SJCRH30 (cell line): ENCODE data around the gene GRAMD1B. TPM values are rescaled to one million over a fixed set of nuclear protein-coding genes. Genes with fewer than 3 reads are reported as not detected.

Experiments
- DNase-seq, 2 experiments: peaks; one replicate each; pipeline ENCODE4 v3.0.0-alpha.2; 2015 to 2020
- H3K27ac ChIP-seq: fragments of 250-450 bp; sonication (Bioruptor Pico); 2 replicates; pipeline ENCODE4 v1.5.1; 2020; ENCODE audit warnings: mild to moderate bottlenecking, moderate library complexity
- H3K27me3 ChIP-seq: fragments of 250-450 bp; sonication (Bioruptor Pico); 2 replicates; pipeline ENCODE4 v1.5.1; 2020; ENCODE audit warnings: mild to moderate bottlenecking, moderate library complexity
- H3K36me3 ChIP-seq: fragments of 250-450 bp; sonication (Bioruptor Pico); 2 replicates; pipeline ENCODE4 v1.5.1; 2020; ENCODE audit warnings: mild to moderate bottlenecking, moderate library complexity
- H3K4me1 ChIP-seq: fragments of 250-450 bp; sonication (Bioruptor Pico); 2 replicates; pipeline ENCODE4 v1.5.1; 2020; ENCODE audit warnings: mild to moderate bottlenecking, moderate library complexity
- H3K4me3 ChIP-seq: fragments of 250-450 bp; sonication (Bioruptor Pico); 2 replicates; pipeline ENCODE4 v1.5.1; 2020; ENCODE audit warnings: mild to moderate bottlenecking, moderate library complexity
- H3K9me3 ChIP-seq: fragments of 250-450 bp; sonication (Bioruptor Pico); replicated peaks from 2 replicates; pipeline ENCODE4 v1.5.1; 2020; ENCODE audit warnings: mild to moderate bottlenecking, moderate library complexity
- total RNA-seq: library from RNA; depleted of rRNA; stranded (reverse); fragments of >200 nt; shearing (Covaris generic); gene quantifications from 2 replicates; pipeline ENCODE4 v1.2.3, GENCODE V29; 2014

GRAMD1B gene
- total RNA-seq, 1 experiment from 2014 or later, result 22.9 TPM

DNA sequence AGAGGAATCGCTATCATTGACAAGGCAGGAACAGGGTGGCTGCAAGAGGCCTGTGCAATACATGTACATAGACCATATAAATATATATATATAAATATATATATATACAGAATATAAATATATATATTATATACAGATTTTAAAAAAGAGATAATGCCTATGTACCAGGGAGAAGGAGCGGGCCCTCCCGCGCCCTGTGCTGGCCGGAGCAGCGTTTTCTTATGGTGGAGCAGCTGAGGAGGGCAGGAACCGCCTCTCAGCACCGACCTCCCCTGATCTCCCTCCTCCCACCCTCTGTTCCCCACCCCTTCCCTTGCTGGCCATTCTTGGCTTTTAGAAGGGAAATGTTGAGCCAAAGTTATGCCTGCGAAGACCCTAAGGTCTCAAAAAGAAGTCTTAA is 192.5 kb downstream of the GRAMD1B start:
- no peaks in the 10 kb centered on the region for H3K9me3 ChIP-seq
- H3K4me3 ChIP-seq, result no peak overlapping the region
- no peak for DNase-seq
- no peaks in the 10 kb centered on the region for H3K4me1 ChIP-seq
- H3K27me3 ChIP-seq, result no peaks in the 10 kb centered on the region
- H3K36me3 ChIP-seq, result no peaks in the 10 kb centered on the region; the same call in 1 of the 2 replicates
- no peak overlapping the region for H3K27ac ChIP-seq

DNA sequence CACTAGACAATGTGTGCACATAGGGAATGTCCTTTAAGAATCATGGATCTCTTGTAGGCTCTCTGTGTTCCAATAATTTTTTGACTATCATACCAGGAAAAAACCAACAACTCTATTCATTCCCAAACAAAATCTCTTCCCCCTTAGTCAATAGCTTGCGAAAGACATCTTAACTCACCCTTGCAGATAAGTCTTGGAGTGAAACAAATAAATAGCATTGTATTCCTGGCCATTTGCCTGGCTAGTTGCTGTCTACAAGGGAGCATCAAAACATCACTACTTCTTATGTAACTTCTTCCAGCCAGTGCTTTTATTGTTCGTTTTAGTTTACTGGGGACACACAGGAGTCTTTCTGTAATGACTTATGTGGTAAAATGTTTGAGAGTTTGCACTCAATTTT is 194.9 kb downstream of the GRAMD1B start:
- H3K27ac ChIP-seq, result no peak overlapping the region
- H3K9me3 ChIP-seq, result no peaks in the 10 kb centered on the region
- H3K36me3 ChIP-seq, result no peaks in the 10 kb centered on the region; the same call in 1 of the 2 replicates
- no peak overlapping the region for H3K4me3 ChIP-seq
- no peaks in the 10 kb centered on the region for H3K4me1 ChIP-seq
- H3K27me3 ChIP-seq, result no peaks in the 10 kb centered on the region
- DNase-seq, result no peak

DNA sequence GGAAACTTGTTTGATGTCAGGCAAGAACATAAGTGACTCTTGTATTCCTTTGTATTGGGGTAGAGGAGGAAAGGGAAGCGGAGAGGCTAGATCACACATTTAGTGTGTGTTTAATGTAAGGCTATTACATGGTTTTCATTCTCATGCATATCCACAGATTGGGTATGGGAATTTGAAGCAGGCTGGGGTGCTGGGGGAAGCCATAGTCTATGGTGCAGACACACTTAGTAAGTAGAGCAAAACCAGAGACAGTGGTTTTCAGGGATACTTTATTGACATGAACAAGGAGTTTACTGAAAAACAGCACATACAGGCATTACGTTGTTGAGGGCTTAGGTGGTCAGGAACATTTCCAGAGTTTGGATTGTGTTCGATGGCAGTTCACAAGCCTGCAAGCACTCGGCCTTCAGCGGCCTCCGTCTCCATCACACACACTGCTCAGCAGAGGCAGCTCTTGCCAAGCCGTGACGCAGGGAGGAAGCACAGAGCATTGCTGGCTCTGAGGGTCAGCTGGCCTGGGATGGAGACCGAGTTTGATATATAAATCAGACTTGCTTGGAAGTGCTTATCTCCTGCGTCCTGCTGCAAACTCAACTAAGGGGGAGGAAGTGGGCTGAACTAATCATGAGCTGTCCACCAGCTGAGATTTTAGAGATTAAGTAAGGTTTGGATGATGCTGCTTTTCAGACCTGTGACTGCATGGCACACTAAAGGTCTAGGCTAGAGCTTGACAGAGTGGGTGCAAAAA is 199.0 kb downstream of the GRAMD1B start:
- DNase-seq, result no peak
- Histone ChIP-seq H3K4me3 (no peak overlapping the region), H3K4me1 (no peaks in the 10 kb centered on the region), H3K36me3 (no peaks in the 10 kb centered on the region; the same call in 1 of the 2 replicates), H3K27ac (no peak overlapping the region), H3K27me3 (no peaks in the 10 kb centered on the region), H3K9me3 (no peaks in the 10 kb centered on the region)

DNA sequence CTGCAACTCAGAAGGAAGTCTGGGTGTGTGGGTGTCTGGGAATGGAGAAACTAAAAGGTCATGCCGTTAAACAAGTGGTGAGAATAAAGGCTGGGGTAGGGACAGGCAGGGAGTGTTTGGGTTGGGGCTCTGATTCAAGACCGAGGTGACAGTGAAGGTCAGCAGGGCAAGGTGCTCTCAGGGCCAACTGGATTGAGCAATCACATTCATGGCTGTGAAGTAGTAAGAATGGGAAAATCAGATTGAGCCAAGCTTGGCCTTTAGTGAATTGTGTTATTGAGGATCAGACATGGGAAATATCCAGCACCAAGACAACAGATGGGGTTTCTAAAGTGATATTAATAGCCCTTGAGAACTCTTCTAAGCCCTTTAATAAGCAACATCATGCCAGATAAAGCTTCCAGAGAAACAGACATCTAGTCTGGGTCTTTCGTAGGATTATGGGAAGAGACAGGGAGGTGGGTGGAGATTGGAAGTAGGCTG is 200.1 kb downstream of the GRAMD1B start:
- no peaks in the 10 kb centered on the region for H3K36me3 ChIP-seq
- no peaks in the 10 kb centered on the region for H3K4me1 ChIP-seq
- DNase-seq, result no peak
- H3K4me3 ChIP-seq, result no peak overlapping the region
- no peaks in the 10 kb centered on the region for H3K27me3 ChIP-seq
- H3K27ac ChIP-seq, result no peak overlapping the region
- H3K9me3 ChIP-seq, result no peaks in the 10 kb centered on the region

DNA sequence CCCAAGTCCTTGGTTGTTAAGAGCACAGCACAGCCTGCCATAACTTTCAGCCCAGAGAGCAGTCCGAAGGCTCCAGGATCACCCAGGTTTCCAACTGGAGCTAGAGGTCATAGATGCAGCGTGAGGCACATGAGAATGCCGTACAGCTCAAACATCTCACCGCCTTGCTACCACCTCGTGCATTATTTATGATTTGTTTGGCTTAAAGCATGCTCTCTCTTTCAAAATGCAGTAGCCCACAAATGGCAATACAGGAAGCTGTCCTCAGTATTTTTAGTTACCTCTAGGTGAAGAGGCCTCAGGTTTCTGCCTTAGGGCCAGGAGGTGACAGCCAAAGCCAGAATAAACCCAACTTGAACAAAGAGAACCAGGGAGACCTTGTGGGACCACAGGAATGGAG is 210.0 kb downstream of the GRAMD1B start:
- Histone ChIP-seq H3K36me3 (no peaks in the 10 kb centered on the region), H3K27ac (no peak overlapping the region), H3K4me1 (no peaks in the 10 kb centered on the region), H3K4me3 (no peak overlapping the region), H3K27me3 (no peaks in the 10 kb centered on the region), H3K9me3 (no peaks in the 10 kb centered on the region)
- no peak for DNase-seq

DNA sequence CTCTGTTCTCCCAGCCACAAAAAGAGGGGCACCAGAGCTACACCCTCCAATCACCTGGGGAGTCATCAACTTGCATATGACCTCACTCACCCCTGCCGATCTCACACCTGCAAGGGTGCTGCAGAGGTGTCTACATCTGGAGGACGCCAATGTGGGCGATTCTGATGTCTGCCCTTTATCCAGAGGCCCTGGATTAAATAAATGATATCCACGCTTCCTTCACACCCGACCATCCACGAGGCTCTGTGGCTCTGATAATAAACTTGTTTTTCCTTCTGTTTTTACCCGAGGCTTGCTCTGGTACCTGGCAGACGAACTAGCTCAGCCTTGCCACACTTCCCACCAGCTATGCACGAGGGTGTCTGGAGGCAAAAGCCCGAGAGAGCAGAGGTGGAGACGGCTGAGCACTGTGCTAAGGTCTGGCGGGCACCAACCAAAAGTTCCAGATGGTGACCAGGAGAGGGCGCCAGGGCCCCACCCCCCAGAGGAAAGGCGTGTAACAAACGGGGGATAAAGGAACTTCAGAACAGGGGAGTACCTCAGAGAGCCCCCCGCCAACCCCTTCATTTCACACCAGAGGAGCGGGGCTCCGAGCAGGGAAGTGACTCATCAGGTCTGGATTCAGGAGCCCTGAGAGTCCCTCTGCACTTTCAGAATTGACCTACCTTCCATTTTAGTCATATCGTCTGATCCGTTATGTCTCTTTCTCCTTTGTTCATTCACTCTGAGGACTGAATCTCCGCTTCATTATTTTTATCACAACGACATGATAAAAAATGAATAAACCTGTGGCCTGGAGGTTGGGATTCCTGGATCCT is 210.8 kb downstream of the GRAMD1B start:
- H3K36me3 ChIP-seq, result no peaks in the 10 kb centered on the region
- no peak overlapping the region for H3K4me3 ChIP-seq
- H3K4me1 ChIP-seq, result no peaks in the 10 kb centered on the region
- no peaks in the 10 kb centered on the region for H3K9me3 ChIP-seq
- no peak overlapping the region for H3K27ac ChIP-seq
- peak; percentile 26 to 64 for DNase-seq
- H3K27me3 ChIP-seq, result no peaks in the 10 kb centered on the region

DNA sequence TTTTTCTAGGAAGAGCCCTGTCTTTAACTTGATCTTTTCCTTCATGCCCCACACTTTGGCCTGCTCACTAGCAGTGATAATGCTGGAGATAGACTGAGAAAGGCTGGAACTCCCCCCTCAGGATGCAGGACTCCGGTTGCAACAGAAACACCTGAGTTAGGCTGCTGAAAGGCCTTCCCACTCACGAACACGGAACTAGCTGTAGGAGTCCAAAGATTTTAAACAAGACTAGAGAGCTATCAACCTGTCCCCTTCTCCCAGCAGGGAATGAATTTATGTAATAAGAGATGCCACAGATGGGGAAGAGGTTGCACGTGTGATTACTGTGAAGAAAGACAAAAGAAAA is 211.4 kb downstream of the GRAMD1B start:
- Histone ChIP-seq H3K4me1 (no peaks in the 10 kb centered on the region), H3K4me3 (no peak overlapping the region), H3K36me3 (no peaks in the 10 kb centered on the region), H3K27me3 (no peaks in the 10 kb centered on the region), H3K9me3 (no peaks in the 10 kb centered on the region), H3K27ac (no peak overlapping the region)
- DNase-seq, result no peak

DNA sequence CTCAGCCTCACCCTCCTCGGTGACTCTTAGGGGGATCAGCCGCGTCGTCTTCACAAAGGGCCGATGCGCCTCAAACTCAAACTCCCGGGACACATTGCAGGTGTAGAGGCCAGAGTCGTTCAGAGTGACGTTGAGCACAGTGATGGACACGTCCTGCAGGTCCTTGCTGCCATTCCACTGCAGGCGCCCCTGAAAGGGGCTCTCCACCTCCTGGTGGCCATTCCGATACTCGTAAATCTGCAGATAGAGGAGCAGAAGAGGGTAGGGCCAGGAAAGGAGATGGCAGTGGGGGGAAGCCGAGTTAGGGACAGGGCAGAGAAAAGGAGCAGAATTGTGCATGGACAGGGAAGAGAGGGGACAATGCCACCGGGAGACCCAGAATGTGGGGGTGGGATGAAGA is 212.4 kb downstream of the GRAMD1B start:
- no peak overlapping the region for H3K27ac ChIP-seq
- H3K4me1 ChIP-seq, result no peaks in the 10 kb centered on the region
- no peak for DNase-seq
- H3K9me3 ChIP-seq, result no peaks in the 10 kb centered on the region
- H3K36me3 ChIP-seq, result no peaks in the 10 kb centered on the region
- H3K4me3 ChIP-seq, result no peak overlapping the region
- H3K27me3 ChIP-seq, result no peaks in the 10 kb centered on the region

DNA sequence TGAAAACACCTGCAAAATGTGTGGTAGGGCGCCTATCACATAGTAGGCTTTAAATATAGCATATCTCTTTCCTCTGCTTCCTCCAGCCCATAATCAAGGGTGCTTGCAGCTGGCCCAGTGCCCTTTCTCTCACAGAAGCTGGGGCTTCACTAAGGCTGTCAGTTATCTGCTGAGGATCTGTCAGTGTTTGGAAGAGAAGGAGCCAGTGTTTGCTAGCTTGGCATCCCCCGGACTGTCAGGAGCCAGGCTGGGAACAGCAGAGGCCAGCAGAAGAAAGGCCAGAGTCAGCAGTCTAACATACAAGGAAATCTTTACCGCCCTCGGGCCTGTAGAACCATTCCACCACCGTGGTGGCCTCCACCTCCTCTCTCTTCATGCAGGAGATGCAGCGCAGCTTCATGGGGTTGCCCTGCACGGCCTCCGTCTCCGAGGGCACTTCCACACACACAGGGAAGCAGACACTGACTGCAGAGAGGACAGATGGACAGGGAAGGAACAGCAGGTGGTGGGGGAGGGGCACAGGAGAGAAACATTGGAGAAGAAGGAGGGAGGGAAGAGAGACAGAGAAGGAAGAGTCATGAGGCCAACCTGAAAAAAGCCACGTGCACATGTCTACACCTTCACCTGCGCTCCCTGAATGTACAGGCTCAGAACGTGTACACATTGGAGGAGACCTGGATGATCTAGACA is 215.4 kb downstream of the GRAMD1B start:
- no peak for DNase-seq
- Histone ChIP-seq H3K27ac (no peak overlapping the region), H3K36me3 (no peaks in the 10 kb centered on the region), H3K4me1 (no peaks in the 10 kb centered on the region), H3K9me3 (no peaks in the 10 kb centered on the region), H3K4me3 (no peak overlapping the region), H3K27me3 (no peaks in the 10 kb centered on the region)

DNA sequence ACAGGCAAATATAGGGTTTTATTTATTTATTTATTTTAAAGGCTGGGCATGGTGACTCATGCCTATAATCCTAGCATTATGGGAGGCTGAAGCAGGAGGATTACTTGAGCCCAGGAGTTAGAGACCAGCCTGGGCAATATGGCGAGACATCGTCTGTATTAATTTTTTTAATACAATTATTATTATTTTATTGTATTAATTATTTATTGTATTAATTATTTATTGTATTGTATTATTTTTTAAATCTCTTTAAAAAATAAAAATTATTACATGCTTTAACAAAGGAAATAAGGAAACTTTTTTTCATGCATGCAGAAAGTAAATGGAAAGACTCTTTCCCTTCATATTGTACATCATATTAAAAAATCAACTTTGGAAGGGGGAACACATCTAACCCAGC is 220.8 kb downstream of the GRAMD1B start:
- no peaks in the 10 kb centered on the region for H3K9me3 ChIP-seq
- H3K4me1 ChIP-seq, result peaks cover 2% of the 10 kb centered on the region; the same call in 1 of the 2 replicates
- no peak overlapping the region for H3K4me3 ChIP-seq
- no peaks in the 10 kb centered on the region for H3K27me3 ChIP-seq
- no peaks in the 10 kb centered on the region for H3K36me3 ChIP-seq
- no peak overlapping the region for H3K27ac ChIP-seq
- DNase-seq, result no peak

DNA sequence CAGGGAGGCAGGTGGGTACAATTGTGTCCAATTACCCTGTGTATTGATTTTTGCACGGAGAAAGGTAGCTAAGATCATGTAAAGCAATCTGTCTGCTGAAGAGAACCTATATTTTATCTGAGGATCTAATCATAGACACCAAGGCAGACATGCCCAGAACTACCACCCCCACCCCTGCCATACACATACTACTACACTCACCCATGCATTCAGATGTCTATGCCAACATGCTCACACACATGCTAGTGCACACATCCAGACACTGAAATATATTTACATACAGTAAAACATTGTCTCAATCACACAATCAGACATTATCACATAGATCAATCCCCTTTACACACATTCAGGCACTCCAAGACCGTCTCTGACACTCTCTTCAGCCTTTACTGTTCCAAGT is 222.5 kb downstream of the GRAMD1B start:
- Histone ChIP-seq H3K4me3 (no peak overlapping the region), H3K36me3 (no peaks in the 10 kb centered on the region), H3K27me3 (no peaks in the 10 kb centered on the region), H3K9me3 (no peaks in the 10 kb centered on the region), H3K4me1 (peaks cover 17% of the 10 kb centered on the region), H3K27ac (no peak overlapping the region)
- no peak for DNase-seq

DNA sequence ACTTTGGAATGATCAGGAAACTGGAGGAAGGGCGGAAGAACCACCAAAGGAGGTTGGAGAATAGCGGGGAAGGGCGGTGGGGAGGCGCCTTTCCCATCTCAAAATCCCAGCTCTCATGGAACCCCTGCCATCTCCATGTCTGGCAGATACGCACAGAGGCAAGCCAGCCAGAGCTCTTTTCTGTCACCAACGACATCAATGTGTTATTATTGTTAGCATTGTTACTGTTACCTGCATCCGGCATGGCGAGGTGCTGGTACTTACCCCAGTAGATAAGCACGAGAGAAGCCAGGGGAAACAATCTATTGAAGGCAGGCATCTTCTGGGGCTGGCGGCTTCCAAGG is 223.4 kb downstream of the GRAMD1B start:
- no peak overlapping the region for H3K27ac ChIP-seq
- DNase-seq, result no peak
- H3K9me3 ChIP-seq, result no peaks in the 10 kb centered on the region
- no peaks in the 10 kb centered on the region for H3K36me3 ChIP-seq
- H3K27me3 ChIP-seq, result no peaks in the 10 kb centered on the region
- H3K4me1 ChIP-seq, result peaks cover 17% of the 10 kb centered on the region
- peak overlapping the region; percentile 63 for H3K4me3 ChIP-seq

DNA sequence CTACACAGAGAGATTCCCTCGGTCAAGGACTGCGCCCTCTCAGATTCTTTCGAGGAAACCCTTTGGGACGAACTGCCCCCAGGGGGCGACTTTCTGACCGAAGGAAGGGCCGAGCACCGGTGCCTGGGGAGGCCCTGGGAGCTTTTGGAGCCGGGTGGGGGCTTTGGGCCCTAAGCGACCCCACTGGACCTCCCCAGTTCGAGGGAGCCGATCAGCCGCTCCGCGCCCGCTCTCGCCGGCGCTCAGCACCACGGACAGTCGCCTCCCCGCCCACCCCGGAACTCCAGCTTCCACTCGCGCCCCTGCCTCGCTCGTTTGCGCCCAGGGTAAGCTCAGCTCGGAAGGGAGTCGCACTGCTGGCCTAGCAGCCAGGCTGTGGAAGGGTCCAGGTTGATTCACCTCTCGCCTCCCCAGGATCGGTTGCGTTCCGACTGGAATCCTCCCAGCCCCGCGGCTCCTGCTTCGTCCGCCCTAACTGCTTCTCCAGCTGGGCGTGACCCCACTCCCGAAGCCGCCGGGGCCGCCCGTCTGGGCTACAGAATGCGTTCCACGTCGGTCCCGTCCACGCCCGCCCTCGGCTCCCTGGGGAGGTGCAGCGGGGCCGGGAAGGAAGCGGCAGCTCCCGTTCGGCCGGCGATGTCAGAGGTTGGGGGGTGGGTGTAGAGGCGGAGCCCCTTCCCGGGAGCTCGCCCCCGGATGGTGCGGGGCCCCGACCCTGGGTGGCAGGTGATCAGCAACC is 223.9 kb downstream of the GRAMD1B start:
- peak; percentile 54 to 60 for DNase-seq
- H3K4me3 ChIP-seq, result peak overlapping the region; percentile 63
- H3K9me3 ChIP-seq, result no peaks in the 10 kb centered on the region
- H3K27me3 ChIP-seq, result no peaks in the 10 kb centered on the region
- H3K4me1 ChIP-seq, result peaks cover 17% of the 10 kb centered on the region
- H3K36me3 ChIP-seq, result no peaks in the 10 kb centered on the region
- H3K27ac ChIP-seq, result peak overlapping the region; percentile 88

DNA sequence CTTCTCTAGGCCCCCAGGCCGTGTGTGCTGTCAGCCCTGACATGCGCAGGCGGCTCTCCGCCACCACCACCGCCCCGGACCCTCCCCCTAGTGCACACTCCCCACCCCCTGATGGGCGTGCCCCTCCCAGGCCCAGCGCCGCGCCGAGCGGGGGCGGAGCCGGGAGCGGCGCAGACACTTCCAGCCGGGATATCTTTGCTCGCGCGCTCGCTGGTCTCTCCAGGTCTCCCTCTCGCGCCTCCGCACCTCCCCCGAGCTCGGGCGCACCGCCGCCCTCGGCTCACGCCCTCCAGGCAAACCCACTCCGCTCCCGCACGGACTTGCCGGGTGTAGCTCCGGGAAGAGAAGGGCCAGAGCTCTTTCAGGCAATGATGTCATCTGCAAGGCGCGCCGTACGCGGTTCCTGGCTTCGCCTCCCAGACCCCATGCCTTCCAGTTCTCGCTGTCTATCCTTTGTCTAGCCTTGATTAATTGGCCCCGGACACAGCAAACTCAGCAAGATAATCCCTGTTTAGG is 224.6 kb downstream of the GRAMD1B start, which contains the start of gene SCN3B:
Gene SCN3B, minus strand, starts transcription at position 59 of the 516 bp plus-strand sequence. CDS start 823 bp downstream, outside the sequence.
- H3K9me3 ChIP-seq, result no peaks in the 10 kb centered on the region
- H3K36me3 ChIP-seq, result no peaks in the 10 kb centered on the region
- H3K4me1 ChIP-seq, result peaks cover 17% of the 10 kb centered on the region
- no peaks in the 10 kb centered on the region for H3K27me3 ChIP-seq
- peak within 1 kb of the TSS; percentile 63 for H3K4me3 ChIP-seq
- DNase-seq, result peak; percentile 81 to 83
- peak within 1 kb of the TSS; percentile 88 for H3K27ac ChIP-seq
